NCI-H1930 (cell line): ENCODE results near the gene RAB8B.
"Not testable (repeated sequence)": the region's sequence is repeated elsewhere in the genome, so short reads cannot be mapped to it uniquely, and the experiment has no call there.

Experiments
- DNase-seq, 2 experiments: peaks; one replicate each; lab custom pipeline; 2025; lab: John Stamatoyannopoulos, UW

The RAB8B gene

GRCh38 chr15:63237086-63237485 is 47.7 kb downstream of the RAB8B start:
- DNase-seq: not testable (repeated sequence)

GRCh38 chr15:63238171-63238570 is 48.8 kb downstream of the RAB8B start:
- no peak for DNase-seq

GRCh38 chr15:63238796-63239195 is 49.4 kb downstream of the RAB8B start:
- DNase-seq: no peak

GRCh38 chr15:63240109-63240508 is 50.7 kb downstream of the RAB8B start:
- no peak for DNase-seq

GRCh38 chr15:63241316-63241715 is 51.9 kb downstream of the RAB8B start:
- DNase-seq: no peak

GRCh38 chr15:63243101-63243500 is 53.7 kb downstream of the RAB8B start:
- DNase-seq: no peak

- no peak for DNase-seq
Measured at GRCh38 chr15:63243776-63244175, 54.4 kb downstream of the RAB8B start.

GRCh38 chr15:63244399-63244798 is 55.0 kb downstream of the RAB8B start:
- no peak for DNase-seq

- no peak for DNase-seq
Measured at GRCh38 chr15:63244976-63245645, 55.7 kb downstream of the RAB8B start.

GRCh38 chr15:63246691-63247469 is 57.5 kb downstream of the RAB8B start:
- DNase-seq: no peak

GRCh38 chr15:63250312-63250965 is 61.0 kb downstream of the RAB8B start:
- DNase-seq: no peak

GRCh38 chr15:63251701-63252100 is 62.3 kb downstream of the RAB8B start:
- no peak for DNase-seq

GRCh38 chr15:63252292-63252691 is 62.9 kb downstream of the RAB8B start:
- no peak for DNase-seq

- no peak for DNase-seq
Measured at GRCh38 chr15:63254991-63255390, 65.6 kb downstream of the RAB8B start.

GRCh38 chr15:63255489-63255990 is 66.1 kb downstream of the RAB8B start:
- no peak for DNase-seq

- DNase-seq: no peak
Measured at GRCh38 chr15:63256433-63257274, 67.2 kb downstream of the RAB8B start.

- DNase-seq: no peak
Measured at GRCh38 chr15:63258658-63259057, 69.3 kb downstream of the RAB8B start.

- no peak for DNase-seq
Measured at GRCh38 chr15:63260791-63261190, 71.4 kb downstream of the RAB8B start.

- DNase-seq: no peak
Measured at GRCh38 chr15:63261311-63261710, 71.9 kb downstream of the RAB8B start.

- no peak for DNase-seq
Measured at GRCh38 chr15:63263519-63263918, 74.1 kb downstream of the RAB8B start.

GRCh38 chr15:63264688-63265293 is 75.4 kb downstream of the RAB8B start:
- no peak for DNase-seq
